Astrocyte (in vitro differentiated cells and primary cell): ENCODE data around the gene SPAG9. TPM values are rescaled to one million over a fixed set of nuclear protein-coding genes. Genes with fewer than 3 reads are reported as not detected.

Experiments used
- DNase-seq: peaks from one replicate; pipeline ENCODE4 v3.0.0-alpha.2; 2010; ENCODE audit warnings: low read depth
- FAIRE-seq: peaks from 2 replicates; lab custom pipeline; 2011; peaks lifted over from hg19 to GRCh38; lab: Jason Lieb, UNC
- H2AFZ ChIP-seq: 2 replicates; pipeline ENCODE4 v1.6.0; 2012; ENCODE audit warnings: low read depth, low read length, inconsistent platforms
- H3K27ac ChIP-seq: 2 replicates; pipeline ENCODE4 v1.5.1; 2011; ENCODE audit warnings: low read depth, low read length, inconsistent platforms
- H3K27me3 ChIP-seq: 2 replicates; pipeline ENCODE4 v1.6.0; 2011; ENCODE audit warnings: low read length, inconsistent platforms; ENCODE audit not compliant: insufficient read depth
- H3K36me3 ChIP-seq: 2 replicates; pipeline ENCODE4 v1.5.1; 2011; ENCODE audit warnings: low read length, inconsistent platforms; ENCODE audit not compliant: insufficient read depth
- H3K4me1 ChIP-seq: 2 replicates; pipeline ENCODE4 v1.5.1; 2011; ENCODE audit warnings: low read length, inconsistent platforms; ENCODE audit not compliant: insufficient read depth
- H3K4me2 ChIP-seq: 2 replicates; pipeline ENCODE4 v1.6.0; 2012; ENCODE audit warnings: low read length, inconsistent platforms
- H3K4me3 ChIP-seq: 2 replicates; pipeline ENCODE4 v1.5.1; 2011; ENCODE audit warnings: low read depth, mild to moderate bottlenecking, low read length, inconsistent platforms; ENCODE audit not compliant: insufficient read depth
- H3K79me2 ChIP-seq: 2 replicates; pipeline ENCODE4 v1.6.0; 2012; ENCODE audit warnings: mild to moderate bottlenecking, low read length, inconsistent platforms; ENCODE audit not compliant: insufficient read depth
- H3K9ac ChIP-seq: 2 replicates; pipeline ENCODE4 v1.6.0; 2012; ENCODE audit warnings: mild to moderate bottlenecking, low read length, inconsistent platforms
- H3K9me3 ChIP-seq: 2 replicates; pipeline ENCODE4 v1.5.1; 2012; ENCODE audit warnings: low read depth, mild to moderate bottlenecking, low read length, inconsistent platforms; ENCODE audit not compliant: insufficient read depth
- H4K20me1 ChIP-seq: 2 replicates; pipeline ENCODE4 v1.6.0; 2012; ENCODE audit warnings: low read length, inconsistent platforms; ENCODE audit not compliant: insufficient read depth
- H3K27ac Mint-ChIP-seq: one replicate; pipeline ENCODE4 v1.8.0; 2021; ENCODE audit warnings: mild to moderate bottlenecking, mixed read lengths; ENCODE audit not compliant: unreplicated experiment
- H3K27me3 Mint-ChIP-seq: one replicate; pipeline ENCODE4 v1.8.0; 2021; ENCODE audit warnings: low read depth, mixed read lengths; ENCODE audit not compliant: unreplicated experiment
- H3K36me3 Mint-ChIP-seq: one replicate; pipeline ENCODE4 v1.8.0; 2021; ENCODE audit warnings: low read depth, mixed read lengths; ENCODE audit not compliant: unreplicated experiment
- H3K4me1 Mint-ChIP-seq: one replicate; pipeline ENCODE4 v1.8.0; 2021; ENCODE audit warnings: low read depth, mixed read lengths; ENCODE audit not compliant: unreplicated experiment
- H3K4me3 Mint-ChIP-seq: one replicate; pipeline ENCODE4 v1.8.0; 2021; ENCODE audit warnings: mild to moderate bottlenecking, moderate library complexity, mixed read lengths; ENCODE audit not compliant: unreplicated experiment
- H3K9me3 Mint-ChIP-seq: one replicate; pipeline ENCODE4 v1.8.0; 2021; ENCODE audit warnings: mild to moderate bottlenecking, mixed read lengths; ENCODE audit not compliant: unreplicated experiment
- EZH2 ChIP-seq: IDR thresholded peaks from 2 replicates; pipeline ENCODE4 v1.6.1; 2012; ENCODE audit warnings: mild to moderate bottlenecking, low read length, inconsistent platforms; ENCODE audit not compliant: insufficient read depth
- total RNA-seq: library from RNA; stranded (reverse); gene quantifications from 2 replicates; pipeline ENCODE4 v1.2.1, GENCODE V29; 2021
- TF ChIP-seq, protein P1 (sequence below): IDR thresholded peaks from 2 replicates; pipeline ENCODE4 v1.5.1; 2011; ENCODE audit warnings: low read depth, mild to moderate bottlenecking, inconsistent platforms, low read length, moderate library complexity; ENCODE audit not compliant: insufficient read depth

SPAG9 gene
- total RNA-seq, 1 donor from 2014 or later: 102 TPM

DNA sequence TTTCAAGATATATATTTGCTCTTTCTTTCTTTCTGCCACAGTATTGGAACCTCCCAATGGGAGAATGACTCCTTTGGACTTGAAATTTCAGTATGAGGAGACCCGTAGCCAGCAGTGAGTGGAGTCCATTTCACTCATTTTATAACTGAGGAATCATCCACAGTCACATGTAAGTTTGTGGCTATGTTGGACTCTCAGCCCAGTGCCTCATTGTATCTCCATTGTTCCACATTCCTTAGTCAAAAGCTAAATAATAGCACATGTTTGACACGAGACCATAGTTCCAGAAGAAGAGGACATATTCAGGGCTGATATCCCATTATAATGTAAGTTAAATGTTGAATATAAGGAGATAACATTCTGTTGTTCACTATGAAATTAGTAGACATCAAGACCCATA lies 12.7 kb upstream of the SPAG9 start:
- no peak for DNase-seq
- H3K27ac ChIP-seq: no peak overlapping the region
- no peaks in the 10 kb centered on the region for H3K9me3 ChIP-seq
- H3K4me2 ChIP-seq: peak overlapping the region; percentile 0
- no peaks in the 10 kb centered on the region for H3K36me3 ChIP-seq
- FAIRE-seq: no peak
- H3K4me3 ChIP-seq: no peak overlapping the region
- H3K4me3 Mint-ChIP-seq: no peak overlapping the region
- H3K4me1 ChIP-seq: no peaks in the 10 kb centered on the region
- no peaks in the 10 kb centered on the region for H3K27me3 Mint-ChIP-seq
- no peaks in the 10 kb centered on the region for H3K9me3 Mint-ChIP-seq
- no peak overlapping the region for H3K9ac ChIP-seq
- no peaks in the 10 kb centered on the region for H3K36me3 Mint-ChIP-seq
- H3K27ac Mint-ChIP-seq: peak overlapping the region; percentile 66
- H3K4me1 Mint-ChIP-seq: peaks cover 8% of the 10 kb centered on the region
- no peaks in the 10 kb centered on the region for H3K79me2 ChIP-seq
- TF ChIP-seq, protein P1, sequence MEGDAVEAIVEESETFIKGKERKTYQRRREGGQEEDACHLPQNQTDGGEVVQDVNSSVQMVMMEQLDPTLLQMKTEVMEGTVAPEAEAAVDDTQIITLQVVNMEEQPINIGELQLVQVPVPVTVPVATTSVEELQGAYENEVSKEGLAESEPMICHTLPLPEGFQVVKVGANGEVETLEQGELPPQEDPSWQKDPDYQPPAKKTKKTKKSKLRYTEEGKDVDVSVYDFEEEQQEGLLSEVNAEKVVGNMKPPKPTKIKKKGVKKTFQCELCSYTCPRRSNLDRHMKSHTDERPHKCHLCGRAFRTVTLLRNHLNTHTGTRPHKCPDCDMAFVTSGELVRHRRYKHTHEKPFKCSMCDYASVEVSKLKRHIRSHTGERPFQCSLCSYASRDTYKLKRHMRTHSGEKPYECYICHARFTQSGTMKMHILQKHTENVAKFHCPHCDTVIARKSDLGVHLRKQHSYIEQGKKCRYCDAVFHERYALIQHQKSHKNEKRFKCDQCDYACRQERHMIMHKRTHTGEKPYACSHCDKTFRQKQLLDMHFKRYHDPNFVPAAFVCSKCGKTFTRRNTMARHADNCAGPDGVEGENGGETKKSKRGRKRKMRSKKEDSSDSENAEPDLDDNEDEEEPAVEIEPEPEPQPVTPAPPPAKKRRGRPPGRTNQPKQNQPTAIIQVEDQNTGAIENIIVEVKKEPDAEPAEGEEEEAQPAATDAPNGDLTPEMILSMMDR: no peak
- no peak overlapping the region for H2AFZ ChIP-seq
- H4K20me1 ChIP-seq: no peaks in the 10 kb centered on the region
- no peaks in the 10 kb centered on the region for H3K27me3 ChIP-seq

DNA sequence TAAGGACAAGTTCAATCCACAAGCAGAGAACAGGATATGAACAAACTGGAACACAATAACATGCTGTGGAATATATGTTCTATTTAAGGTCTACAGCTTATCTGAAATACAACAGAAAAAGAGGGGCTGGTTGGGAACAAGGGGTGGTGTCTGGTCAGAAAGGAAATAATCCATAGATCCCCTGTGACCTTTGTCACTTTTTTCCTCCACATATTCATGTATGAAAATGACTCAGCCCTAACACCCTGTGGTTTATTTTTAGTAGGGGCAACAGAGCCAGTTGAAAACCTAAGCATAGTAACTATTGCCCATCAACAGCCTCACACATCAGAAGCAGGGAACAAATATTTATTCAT lies 12.3 kb upstream of the SPAG9 start:
- Mint-ChIP-seq H3K4me3 (no peak overlapping the region), H3K36me3 (no peaks in the 10 kb centered on the region), H3K27ac (peak overlapping the region; percentile 66), H3K9me3 (no peaks in the 10 kb centered on the region), H3K27me3 (no peaks in the 10 kb centered on the region), H3K4me1 (peaks cover 8% of the 10 kb centered on the region)
- no peaks in the 10 kb centered on the region for H3K36me3 ChIP-seq
- no peak for TF ChIP-seq EZH2
- TF ChIP-seq, protein P1: no peak
- H4K20me1 ChIP-seq: no peaks in the 10 kb centered on the region
- H3K4me3 ChIP-seq: no peak overlapping the region
- no peaks in the 10 kb centered on the region for H3K9me3 ChIP-seq
- H3K4me2 ChIP-seq: peak overlapping the region; percentile 0
- DNase-seq (no peak), FAIRE-seq (no peak)
- H3K27ac ChIP-seq: no peak overlapping the region
- no peaks in the 10 kb centered on the region for H3K4me1 ChIP-seq
- no peaks in the 10 kb centered on the region for H3K79me2 ChIP-seq
- no peak overlapping the region for H2AFZ ChIP-seq
- no peak overlapping the region for H3K9ac ChIP-seq
- no peaks in the 10 kb centered on the region for H3K27me3 ChIP-seq

DNA sequence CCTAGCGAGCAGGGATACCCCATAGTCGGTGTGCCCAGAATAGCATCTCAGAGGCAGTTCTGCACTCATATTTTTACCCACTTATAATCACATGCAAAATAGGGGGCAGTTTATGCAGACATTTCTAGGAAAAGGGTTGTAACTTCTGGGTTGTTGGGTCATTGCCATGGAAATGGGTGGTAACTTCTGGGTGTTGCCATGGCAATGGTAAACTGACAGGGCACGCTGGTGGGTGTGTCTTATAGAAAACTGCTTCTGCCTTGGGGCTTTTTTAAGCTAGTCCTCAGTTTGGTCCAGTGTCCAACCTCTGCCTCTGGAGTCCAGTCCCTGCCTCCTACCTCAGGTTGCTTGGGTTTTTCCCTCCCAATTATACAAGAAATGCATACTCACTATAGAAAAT lies 7.4 kb upstream of the SPAG9 start:
- no peak for FAIRE-seq
- Mint-ChIP-seq H3K4me1 (peaks cover 4% of the 10 kb centered on the region), H3K9me3 (no peaks in the 10 kb centered on the region), H3K36me3 (no peaks in the 10 kb centered on the region), H3K27me3 (no peaks in the 10 kb centered on the region), H3K4me3 (no peak overlapping the region), H3K27ac (peak overlapping the region; percentile 58)
- Histone ChIP-seq H3K9me3 (no peaks in the 10 kb centered on the region), H3K27ac (no peak overlapping the region), H3K4me1 (no peaks in the 10 kb centered on the region), H4K20me1 (no peaks in the 10 kb centered on the region), H3K36me3 (no peaks in the 10 kb centered on the region), H3K79me2 (no peaks in the 10 kb centered on the region), H2AFZ (no peak overlapping the region), H3K9ac (no peak overlapping the region), H3K4me3 (no peak overlapping the region), H3K27me3 (no peaks in the 10 kb centered on the region), H3K4me2 (no peak overlapping the region)
- DNase-seq: no peak
- TF ChIP-seq EZH2: no peak
- TF ChIP-seq, protein P1: no peak
